ENCODE data around the gene USP6NL. TPM values are rescaled to one million over a fixed set of nuclear protein-coding genes. Genes with fewer than 3 reads are reported as not detected.
A peak's percentile ranks its signal among the peaks of the same experiment; 100 is the strongest.
"Not testable (repeated sequence)": the region's sequence is repeated elsewhere in the genome, so short reads cannot be mapped to it uniquely, and the experiment has no call there.

USP6NL gene
- total RNA-seq, 1 donor from 2014 or later, result 19.5 TPM

DNA sequence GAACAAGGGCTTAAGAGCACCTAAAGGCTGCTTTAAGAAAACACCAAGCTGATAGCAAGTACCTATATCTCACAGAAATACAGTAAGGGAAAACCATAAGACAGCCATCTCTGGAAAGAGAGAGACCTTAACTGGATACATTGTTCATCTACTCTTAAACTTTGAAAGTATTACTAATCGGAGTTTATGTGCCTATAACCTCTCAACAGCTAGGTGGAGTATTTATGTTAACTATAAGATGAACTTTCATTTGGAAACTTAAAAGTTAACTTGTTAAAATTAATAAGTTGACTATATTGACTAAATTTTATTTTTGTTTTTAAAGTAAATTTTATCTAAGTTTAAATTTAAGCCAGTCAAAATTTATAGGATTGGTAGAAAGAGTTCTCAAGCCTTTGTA, 90.6 kb downstream of the USP6NL start:
- DNase-seq (ENCODE audit: low read depth, low spot score), result no peak

DNA sequence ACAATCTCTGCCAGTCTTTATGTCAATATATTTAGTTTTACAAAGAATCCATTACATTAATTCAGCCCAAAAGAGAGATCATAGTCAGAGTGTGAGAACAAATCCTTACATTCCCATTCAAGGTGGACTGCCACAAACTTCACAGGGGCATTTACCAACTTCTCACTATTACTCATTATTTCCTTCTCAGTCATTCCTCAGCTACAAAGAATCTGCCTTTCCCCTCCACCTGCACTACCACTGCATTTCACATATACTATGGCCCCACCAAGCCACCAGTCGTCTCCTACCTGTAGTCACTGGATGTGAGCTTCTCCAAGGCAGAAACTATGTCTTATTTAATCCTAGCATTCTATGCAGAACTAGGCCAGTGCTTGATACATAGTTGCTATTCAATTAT, 94.3 kb downstream of the USP6NL start:
- no peak for DNase-seq (ENCODE audit: low read depth, low spot score)

DNA sequence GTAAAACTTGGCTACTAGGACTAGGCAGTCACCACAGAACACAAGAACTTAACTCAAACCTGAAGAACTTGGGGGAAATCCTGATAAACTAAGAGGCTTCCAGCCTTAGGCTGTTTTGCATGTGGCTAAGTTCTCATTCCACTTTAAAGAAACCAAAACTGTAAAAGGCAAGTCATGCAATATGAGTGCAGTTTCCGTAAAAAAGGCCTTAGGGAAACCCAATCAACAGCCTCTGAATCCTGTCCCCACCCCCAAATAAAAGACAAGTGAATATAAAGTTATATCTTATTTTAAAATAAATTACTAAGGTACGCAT, 95.1 kb downstream of the USP6NL start:
- DNase-seq (ENCODE audit: low read depth, low spot score), result no peak

DNA sequence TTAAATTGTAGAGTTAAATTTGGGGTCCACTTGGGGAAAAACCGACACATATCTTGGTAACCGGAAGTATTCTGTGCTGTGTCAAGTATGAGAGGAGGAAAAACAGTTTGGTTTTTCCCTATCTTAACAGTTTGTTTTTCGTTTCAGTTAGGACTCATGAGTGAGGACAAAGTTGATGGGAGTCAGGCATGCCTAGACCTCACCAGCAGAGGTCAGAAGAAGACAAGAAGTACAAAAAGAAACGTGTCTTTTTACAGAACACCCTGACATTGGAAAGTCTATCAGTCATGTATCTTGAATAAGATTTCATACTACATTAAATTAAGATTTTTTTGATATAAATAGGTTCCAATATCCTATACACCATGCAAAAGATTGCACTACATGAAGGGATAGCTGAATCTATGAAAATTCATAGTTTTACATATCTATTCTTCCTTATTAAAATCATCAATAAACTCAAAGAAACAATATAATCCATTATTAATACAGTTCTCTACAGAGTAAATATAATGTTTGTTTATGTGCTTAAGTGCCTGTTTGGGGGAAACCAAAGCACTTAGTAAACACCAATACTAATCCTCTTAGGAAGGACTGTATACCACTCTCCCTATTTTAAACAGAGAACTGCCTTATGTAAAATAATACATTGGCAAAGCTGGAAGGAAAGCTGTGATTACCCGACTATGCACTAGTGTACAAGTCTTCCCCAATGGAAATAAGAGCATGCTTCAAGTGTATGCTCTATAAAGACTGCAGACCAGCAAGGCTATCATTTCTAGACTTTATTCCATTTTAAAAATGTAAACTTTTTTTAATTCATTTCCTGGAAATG, 95.6 kb downstream of the USP6NL start:
- DNase-seq (ENCODE audit: low read depth, low spot score), result peak; percentile 26

DNA sequence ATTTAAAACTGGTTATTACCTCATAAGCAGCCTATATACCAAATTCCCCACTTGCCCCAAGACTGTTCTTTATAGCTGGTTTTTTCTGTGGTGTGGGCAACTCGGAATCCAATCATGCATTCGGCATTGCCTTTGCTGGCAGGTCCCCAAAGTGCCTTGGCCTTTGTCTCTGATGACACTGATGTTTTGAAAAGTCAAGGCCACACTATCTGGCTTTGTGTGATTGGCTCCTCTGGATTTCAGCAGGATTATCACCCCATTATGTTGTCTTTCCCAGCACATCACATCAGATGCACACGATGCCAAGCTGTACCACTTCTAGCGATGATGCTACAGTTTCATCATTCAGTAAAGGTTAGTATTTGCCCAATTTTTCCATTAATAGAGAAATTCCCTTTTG, 97.7 kb downstream of the USP6NL start:
- no peak for DNase-seq (ENCODE audit: low read depth, low spot score)

DNA sequence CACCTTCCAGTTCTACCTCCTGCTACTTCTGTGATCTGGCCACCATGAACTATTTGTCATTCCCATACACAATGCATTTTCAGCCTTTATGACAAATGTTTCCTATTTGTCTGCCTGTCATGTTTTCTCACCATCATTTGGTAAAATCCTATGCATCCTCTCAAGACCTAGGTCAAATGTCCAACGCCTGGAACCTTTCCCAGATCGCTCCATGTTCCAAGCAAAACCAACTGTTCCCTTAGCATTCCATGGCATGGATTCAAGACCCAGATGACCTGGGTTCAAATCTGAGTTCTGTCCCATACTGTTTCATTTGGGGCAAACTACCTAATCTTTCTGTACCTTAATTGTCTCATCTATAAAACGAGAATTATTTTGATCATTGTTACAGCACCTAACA, 98.9 kb downstream of the USP6NL start:
- DNase-seq (ENCODE audit: low read depth, low spot score), result no peak

DNA sequence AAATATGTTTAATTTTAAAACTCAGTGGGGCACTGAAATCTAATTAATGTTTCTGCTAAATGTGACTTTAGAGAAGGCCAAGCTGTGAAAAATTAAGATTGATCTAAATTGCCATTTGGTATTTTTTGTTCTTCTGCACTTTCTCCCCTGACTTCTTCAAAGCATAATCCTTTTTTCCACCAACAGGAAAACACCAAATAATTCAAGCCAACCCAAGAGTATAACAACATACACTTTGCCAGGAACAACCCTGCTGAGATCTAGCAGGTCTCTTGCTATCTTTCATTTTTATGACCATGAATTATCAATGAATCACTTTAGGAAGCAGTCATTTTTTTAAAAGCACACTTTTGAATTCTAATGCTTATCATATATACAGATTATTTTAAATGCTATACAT, 100.1 kb downstream of the USP6NL start:
- no peak for DNase-seq (ENCODE audit: low read depth, low spot score)

DNA sequence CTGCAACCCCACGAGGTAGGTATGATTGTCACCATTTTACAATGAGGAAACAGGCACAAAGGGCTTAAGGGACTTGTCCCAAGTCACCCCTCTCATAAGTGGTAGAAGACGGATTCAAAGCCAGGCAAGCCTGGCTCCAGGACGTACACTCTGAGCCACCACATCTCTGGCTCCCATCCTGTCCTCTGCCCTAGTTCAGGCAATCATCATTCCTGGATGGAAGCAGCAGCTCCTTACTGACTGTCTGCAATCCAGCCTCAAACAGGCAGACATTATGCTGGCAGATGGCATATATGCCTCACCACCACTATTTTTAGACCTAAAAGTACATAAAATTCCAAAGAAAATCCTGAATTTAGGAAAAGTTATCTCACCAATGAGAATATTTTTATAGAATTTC, 100.7 kb downstream of the USP6NL start:
- DNase-seq (ENCODE audit: low read depth, low spot score), result no peak

DNA sequence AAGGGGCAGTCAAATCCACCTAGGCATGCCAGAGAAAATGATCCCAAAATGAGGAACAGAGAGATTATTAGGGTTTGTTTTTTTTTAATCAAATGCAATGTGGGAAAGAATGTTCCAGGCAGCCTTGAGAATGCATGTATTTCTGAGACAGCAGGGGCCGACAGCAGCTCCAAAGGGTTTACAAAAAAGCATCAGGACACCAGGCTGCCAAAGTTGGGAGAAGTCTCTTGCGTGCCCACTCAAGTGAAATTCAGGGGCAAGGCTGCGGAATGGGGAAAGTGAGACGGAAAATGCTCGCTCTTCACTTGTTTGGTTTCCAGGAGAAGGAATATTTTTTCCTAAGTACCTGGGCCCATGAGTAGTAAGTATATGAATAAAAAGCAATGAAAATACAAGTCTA, 101.2 kb downstream of the USP6NL start:
- DNase-seq (ENCODE audit: low read depth, low spot score), result no peak

DNA sequence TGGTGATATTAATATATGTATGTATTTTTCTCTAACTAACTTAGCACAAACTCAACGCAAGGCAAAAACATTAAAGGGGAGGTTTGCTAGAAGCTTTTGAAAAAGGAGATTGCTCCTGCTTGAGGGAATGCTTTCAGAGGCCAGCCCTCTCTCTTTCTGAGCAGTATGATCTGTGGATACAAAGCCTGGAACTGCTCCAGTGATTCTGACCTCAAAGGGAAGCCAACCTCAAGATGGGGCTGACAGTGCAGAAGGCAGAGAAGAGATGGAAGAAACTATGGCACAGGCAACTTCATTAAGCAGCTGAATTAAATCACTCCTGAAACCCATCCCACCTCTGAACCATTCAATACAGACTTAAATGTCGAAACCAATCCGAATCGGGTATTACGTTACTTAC, 102.4 kb downstream of the USP6NL start:
- no peak for DNase-seq (ENCODE audit: low read depth, low spot score)

DNA sequence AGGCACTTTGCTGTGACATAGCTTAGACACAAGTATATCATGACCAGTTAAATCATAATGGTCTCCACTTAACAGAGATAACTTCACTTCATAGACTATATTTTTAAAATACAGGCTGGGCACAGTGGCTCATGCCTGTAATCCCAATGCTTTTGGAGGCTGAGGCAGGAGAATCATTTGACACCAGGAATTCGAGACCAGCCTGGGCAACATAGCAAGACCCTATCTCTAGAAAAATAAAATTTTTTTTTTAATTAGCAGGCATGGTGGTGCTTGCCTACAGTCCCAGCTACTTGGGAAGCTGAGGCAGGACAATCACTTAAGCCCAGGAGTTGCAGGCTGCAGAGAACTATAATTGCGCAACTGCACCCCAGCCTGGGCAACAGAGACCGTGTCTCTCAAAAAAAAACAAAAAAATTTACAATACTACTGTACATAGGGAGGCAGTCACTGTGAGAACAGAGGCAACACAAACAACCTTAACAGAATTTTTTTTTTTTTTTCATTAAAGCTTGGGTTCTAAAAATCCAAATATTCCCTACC, 105.1 kb downstream of the USP6NL start:
- DNase-seq (ENCODE audit: low read depth, low spot score), result no peak

DNA sequence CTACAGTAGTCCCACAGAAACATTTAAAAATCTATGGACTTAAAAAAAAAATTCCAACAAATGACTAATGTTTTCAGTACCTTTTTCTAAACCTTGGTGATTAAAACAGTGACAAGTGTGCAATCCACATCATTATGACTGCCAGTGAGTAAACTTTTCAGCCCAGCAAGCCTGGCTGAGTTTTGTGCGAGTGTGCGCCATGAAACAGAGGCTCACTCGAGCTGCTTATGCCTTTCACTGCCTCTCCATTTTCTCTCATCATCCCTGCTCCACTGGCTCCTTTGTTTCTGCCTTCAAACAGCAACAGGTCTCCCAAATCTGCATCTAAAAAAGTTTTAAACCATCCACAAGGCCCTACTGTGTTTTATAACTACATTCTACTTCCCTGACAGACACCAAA, 105.8 kb downstream of the USP6NL start:
- DNase-seq (ENCODE audit: low read depth, low spot score), result no peak

DNA sequence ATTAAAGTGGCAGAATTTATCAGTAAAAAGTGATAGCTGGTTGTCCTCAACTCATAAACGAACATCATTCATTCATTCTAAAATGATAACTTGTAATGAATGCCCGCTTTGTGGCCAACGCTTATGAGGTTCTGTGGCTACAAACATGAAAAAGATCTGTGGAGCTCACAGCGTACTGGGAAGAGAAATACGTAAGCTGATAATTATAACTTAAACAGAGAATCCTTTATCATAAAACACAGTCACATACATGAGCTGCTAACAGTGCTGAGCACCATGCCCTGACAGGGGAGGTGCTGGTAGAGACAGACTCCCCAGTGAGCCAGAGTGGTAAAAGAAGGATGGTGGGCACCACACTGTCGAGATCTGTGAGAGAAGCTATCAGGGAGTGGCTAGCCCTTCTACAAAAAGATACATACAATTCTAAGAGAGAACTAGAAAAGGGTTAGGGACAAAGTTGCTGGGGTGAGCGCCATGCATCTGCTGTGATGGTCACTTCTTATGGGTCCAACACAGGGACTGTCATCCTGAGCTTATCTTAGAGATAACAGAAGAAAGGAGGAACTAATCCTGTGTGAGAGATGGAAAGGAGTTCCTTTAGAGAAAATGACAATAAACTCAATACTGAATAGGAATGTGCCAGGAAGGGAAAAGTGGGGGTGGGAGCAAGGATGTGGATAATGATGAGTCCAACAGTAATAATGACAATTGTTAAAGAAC, 106.7 kb downstream of the USP6NL start:
- DNase-seq (ENCODE audit: low read depth, low spot score), result no peak

DNA sequence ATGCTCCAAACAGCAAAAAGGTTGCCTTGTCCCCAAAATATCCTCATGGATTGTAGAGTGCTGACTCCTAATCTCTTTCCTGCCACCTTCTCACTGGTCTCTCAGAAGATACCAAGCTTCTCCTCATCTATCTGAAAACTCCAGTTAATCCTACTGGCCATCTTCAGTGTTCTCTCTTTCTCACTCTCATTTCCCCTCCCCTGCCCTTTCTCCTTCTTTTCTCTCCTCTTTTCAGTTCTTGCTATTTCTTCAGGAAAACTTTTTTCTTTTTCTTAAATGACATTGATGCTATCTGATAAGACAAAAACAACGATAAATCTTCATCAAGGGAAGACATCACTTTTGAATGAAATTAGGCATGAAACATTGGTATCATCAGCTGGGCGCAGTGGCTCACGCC, 109.8 kb downstream of the USP6NL start:
- no peak for DNase-seq (ENCODE audit: low read depth, low spot score)

DNA sequence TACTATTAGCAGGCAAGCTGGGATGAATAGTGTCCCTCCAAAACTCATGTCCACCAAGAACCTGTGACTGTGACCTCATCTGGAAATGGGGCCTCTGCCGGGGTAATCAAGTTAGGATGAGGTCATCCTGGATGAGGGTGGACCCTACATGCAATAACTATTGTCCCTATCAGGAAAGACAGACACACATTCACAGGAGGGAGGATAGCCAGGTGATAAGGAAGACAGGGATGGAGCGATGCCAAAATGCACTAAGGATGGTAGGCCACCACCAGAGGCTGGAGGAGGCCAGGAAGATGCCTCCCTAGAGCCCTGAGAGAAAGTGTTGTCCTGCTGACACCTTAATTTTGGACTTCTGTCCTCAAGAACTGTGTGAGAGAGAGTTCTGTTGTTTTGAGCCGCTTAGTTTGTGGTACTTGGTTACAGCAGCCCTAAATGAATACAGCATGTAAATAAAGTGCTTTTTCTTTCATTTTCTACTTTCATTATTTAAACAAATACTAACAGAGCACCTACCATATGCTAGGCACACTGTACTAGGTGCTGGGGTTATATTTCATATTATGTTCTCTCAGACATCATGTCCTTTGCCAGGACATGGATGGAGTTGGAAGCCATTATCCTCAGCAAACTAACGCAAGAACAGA, 111.9 kb downstream of the USP6NL start:
- no peak for DNase-seq (ENCODE audit: low read depth, low spot score)

DNA sequence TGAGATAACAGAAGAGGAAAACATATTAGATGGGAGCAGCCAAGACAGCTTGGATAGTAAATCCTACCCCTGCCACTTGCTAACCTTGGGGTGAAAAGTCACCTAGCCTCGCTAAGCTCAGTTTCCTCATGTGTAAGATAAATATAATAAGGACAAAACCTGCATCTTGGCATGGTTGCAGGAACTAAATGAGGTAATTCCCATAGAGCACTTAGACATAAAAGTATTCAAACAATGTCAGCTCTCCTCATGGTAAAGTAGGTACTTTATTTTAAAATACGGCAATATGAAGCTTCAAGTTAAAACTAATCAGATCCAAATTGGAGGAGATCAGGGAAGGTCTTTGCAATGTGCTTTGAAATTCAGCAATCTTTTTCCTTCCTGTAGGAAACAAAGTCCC, 113.1 kb downstream of the USP6NL start:
- DNase-seq (ENCODE audit: low read depth, low spot score), result no peak

DNA sequence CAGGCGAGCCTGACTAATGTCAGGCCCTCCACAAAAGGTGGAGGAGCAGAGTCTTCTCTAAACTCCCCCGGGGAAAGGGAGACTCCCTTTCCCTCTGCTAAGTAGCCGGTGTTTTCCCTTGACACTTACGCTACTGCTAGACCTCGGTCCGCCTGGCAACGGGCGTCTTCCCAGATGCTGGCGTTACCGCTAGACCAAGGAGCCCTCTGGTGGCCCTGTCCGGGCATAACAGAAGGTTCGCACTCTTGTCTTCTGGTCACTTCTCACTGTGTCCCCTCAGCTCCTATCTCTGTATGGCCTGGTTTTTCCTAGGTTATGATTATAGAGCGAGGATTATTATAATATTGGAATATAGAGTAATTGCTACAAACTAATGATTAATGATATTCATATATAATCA, 116.5 kb downstream of the USP6NL start:
- DNase-seq (ENCODE audit: low read depth, low spot score), result not testable (repeated sequence)

DNA sequence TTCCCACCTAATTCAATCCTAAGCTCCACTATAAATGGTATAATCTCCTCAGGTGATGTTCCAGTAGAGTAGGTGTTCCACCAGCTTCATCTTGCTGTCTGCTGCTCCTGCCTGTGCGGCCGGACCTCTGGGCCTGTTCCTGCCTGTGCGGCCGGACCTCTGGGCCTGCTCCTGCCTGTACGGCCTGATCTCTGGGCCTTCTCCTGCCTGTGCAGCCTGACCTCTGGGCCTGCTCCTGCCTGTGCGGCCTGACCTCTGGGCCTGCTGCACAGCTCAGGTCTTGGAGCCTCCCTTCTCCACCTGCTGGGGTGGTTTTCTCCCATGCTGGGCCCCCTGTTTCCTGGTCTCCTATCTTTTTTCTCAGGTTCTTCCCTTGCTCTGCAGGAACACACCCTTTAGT, 117.8 kb downstream of the USP6NL start:
- no peak for DNase-seq (ENCODE audit: low read depth, low spot score)

DNA sequence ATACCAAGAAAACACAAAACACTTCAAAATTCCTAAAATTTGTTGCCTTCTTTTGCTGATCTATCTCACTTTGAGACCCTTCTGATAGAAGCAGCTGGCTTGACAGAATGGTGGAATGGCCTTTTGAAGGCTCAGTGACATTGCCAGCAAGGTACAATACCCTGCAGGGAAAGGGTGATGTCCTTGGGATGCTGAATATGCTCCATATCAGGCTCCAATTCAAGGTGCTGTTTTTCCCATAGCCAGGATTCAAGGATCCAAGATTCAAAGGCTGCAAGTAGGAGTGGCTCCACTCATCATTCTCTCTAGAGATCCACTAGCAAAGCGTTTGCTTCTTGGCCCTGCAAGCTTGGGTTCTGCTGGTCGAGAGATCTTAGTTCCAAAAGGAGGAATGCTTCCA, 120.4 kb downstream of the USP6NL start:
- DNase-seq (ENCODE audit: low read depth, low spot score), result no peak

DNA sequence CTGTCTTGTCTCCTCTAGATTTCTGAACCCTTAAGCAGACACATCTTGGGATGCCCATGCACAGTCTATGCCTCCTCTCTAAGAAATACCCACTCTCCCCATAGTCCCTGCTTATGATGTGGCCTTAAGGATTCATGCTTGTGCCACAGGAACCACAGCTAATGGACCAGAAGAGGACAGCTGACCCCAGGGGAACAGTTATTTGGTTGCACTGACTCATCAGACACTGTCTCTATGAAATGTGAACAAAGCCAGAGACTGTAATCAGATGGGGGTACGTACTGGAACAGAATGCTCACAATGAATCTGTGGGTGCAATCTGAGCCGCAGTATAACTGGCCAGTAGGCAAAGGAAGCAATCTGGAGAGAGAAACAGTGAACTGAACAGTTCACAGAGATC, 121.9 kb downstream of the USP6NL start:
- DNase-seq (ENCODE audit: low read depth, low spot score), result no peak

DNA sequence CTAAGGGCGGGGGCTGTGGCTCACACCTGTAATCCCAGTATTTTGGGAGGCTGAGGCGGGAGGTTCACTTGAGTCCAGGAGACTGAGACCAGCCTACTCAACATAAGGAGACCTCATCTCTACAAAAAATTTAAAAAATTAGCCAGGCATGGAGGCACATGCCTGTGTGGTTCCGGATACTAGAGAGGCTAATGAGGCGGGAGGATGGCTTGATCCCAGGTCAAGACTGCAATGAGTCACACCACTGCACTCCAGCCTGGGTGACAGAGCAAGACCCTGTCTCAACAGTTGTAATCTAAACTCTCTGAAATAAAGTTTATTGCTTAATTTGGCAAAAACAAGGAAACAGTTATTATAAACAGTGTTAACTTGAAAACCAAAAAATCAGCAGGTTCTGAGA, 123.3 kb downstream of the USP6NL start:
- DNase-seq (ENCODE audit: low read depth, low spot score), result no peak
